Vagina (tissue), 2 donors: ENCODE results near the gene AK4.

Experiments
- POLR2A ChIP-seq, 2 donors: fragments of 450-650 bp; IDR thresholded peaks; one replicate each; pipeline ENCODE4 v1.6.1; 2017; ENCODE audit warnings: antibody characterized with exemption in 2 of 2, mild to moderate bottlenecking in 2 of 2, moderate library complexity in 2 of 2
- TF ChIP-seq, protein P1 (sequence below), 3 experiments: fragments of 450-650 bp in 2 of 3; fragments of 200-600 bp in 1 of 3; sonication (generic) in 1 of 3; IDR thresholded peaks; one replicate each; pipeline ENCODE4 v1.5.1; 2017 to 2019; ENCODE audit warnings: antibody characterized with exemption in 3 of 3, mild to moderate bottlenecking in 2 of 3, moderate library complexity in 2 of 3

DNA sequence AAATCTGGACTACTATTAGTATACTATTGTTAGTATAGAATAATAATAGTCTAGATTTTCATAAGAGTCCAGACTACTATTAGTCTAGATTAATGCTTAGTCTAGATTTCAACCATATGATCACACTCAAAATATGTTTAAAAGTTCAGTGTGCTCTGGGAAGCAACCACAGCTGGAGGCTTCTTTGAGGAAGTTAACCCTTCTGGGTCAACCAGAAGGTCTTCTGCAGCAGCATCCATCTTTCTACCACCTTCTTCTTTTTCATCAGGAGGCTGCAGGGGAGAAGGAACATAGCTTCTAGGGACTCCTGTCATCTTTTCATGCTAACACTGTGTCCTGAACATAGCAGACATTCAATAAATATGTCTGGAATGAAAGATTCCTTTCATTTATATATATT is 110.1 kb downstream of the AK4 start:
- TF ChIP-seq, protein P1, sequence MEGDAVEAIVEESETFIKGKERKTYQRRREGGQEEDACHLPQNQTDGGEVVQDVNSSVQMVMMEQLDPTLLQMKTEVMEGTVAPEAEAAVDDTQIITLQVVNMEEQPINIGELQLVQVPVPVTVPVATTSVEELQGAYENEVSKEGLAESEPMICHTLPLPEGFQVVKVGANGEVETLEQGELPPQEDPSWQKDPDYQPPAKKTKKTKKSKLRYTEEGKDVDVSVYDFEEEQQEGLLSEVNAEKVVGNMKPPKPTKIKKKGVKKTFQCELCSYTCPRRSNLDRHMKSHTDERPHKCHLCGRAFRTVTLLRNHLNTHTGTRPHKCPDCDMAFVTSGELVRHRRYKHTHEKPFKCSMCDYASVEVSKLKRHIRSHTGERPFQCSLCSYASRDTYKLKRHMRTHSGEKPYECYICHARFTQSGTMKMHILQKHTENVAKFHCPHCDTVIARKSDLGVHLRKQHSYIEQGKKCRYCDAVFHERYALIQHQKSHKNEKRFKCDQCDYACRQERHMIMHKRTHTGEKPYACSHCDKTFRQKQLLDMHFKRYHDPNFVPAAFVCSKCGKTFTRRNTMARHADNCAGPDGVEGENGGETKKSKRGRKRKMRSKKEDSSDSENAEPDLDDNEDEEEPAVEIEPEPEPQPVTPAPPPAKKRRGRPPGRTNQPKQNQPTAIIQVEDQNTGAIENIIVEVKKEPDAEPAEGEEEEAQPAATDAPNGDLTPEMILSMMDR (IDR thresholded peaks at IDR 0.05) = no peak
- TF ChIP-seq POLR2A (IDR thresholded peaks at IDR 0.05) = no peak
